HG03159 (cell line): ENCODE results near the gene SLC38A11.

Experiments used
- ATAC-seq: cut with Tn5 transposase; IDR thresholded peaks from one replicate; pipeline ENCODE4 v1.9.1; 2021; ENCODE audit warnings: mild to moderate bottlenecking, moderate library complexity; ENCODE audit not compliant: unreplicated experiment

SLC38A11 gene

GRCh38 chr2:164846276-164846675 is 109.0 kb downstream of the SLC38A11 start:
- ATAC-seq = no peak
